B cell (primary cell): ENCODE measurements around the gene PADI4.

Experiments
- EZH2 ChIP-seq: IDR thresholded peaks from 2 replicates; pipeline ENCODE4 v1.6.1; 2012; ENCODE audit warnings: borderline replicate concordance, low read depth, mild to moderate bottlenecking, moderate library complexity, low read length; ENCODE audit not compliant: insufficient read depth, poor library complexity, severe bottlenecking
- TF ChIP-seq, protein P1 (sequence below): fragments of 200-600 bp; IDR thresholded peaks from one replicate; pipeline ENCODE4 v1.8.0; 2022; ENCODE audit warnings: antibody characterized with exemption, mild to moderate bottlenecking

DNA sequence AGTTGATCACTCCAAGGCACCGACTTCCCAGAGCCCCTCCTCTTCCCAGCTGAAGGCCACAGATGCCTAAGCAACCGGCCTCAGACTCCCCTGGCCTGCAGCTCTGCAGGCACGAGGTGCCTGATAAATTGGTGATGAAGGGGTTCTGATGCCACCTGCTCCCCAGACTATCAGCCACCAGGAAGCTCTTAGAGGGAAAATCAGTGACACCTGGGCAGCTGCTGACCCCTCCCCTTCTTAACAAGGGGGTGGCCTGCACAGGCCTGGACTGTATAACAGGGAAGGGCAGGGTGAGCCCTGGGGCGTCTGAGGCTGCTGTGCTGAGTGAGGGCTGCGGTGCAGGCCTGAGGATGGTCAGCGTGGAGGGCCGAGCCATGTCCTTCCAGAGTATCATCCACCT, 63.9 kb downstream of the PADI4 start, which contains the start of gene PADI6:
- TF ChIP-seq, protein P1, sequence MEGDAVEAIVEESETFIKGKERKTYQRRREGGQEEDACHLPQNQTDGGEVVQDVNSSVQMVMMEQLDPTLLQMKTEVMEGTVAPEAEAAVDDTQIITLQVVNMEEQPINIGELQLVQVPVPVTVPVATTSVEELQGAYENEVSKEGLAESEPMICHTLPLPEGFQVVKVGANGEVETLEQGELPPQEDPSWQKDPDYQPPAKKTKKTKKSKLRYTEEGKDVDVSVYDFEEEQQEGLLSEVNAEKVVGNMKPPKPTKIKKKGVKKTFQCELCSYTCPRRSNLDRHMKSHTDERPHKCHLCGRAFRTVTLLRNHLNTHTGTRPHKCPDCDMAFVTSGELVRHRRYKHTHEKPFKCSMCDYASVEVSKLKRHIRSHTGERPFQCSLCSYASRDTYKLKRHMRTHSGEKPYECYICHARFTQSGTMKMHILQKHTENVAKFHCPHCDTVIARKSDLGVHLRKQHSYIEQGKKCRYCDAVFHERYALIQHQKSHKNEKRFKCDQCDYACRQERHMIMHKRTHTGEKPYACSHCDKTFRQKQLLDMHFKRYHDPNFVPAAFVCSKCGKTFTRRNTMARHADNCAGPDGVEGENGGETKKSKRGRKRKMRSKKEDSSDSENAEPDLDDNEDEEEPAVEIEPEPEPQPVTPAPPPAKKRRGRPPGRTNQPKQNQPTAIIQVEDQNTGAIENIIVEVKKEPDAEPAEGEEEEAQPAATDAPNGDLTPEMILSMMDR = no peak
- no peak for TF ChIP-seq EZH2
